Measurements from ENCODE around the gene SKIDA1. TPM values are rescaled to one million over a fixed set of nuclear protein-coding genes. Genes with fewer than 3 reads are reported as not detected.

The SKIDA1 gene
- total RNA-seq, 1 donor from 2014 or later = 0.69 TPM

- DNase-seq (no peak), ATAC-seq (no peak)
- H3K36me3 ChIP-seq = no peaks in the 10 kb centered on the region
- H3K27me3 ChIP-seq = peaks cover 48% of the 10 kb centered on the region
- no peak for TF ChIP-seq CTCF (IDR thresholded peaks at IDR 0.05)
- no peak overlapping the region for H3K4me3 ChIP-seq
- intact Hi-C loops (cut with DNase I) = loop anchor here (10.0 kb wide), 1 partner anchor 222 kb away; no protein-coding TSS in a partner anchor
- no peaks in the 10 kb centered on the region for H3K9me3 ChIP-seq
- no peak overlapping the region for H3K27ac ChIP-seq
- H3K4me1 ChIP-seq = peaks cover 12% of the 10 kb centered on the region
Observed at GRCh38 chr10:21512573-21513404, 12.7 kb downstream of the SKIDA1 start.

GRCh38 chr10:21511946-21512572, 13.4 kb downstream of the SKIDA1 start:
- Histone ChIP-seq H3K4me1 (peaks cover 10% of the 10 kb centered on the region), H3K36me3 (no peaks in the 10 kb centered on the region), H3K9me3 (no peaks in the 10 kb centered on the region), H3K4me3 (no peak overlapping the region), H3K27me3 (peaks cover 42% of the 10 kb centered on the region), H3K27ac (no peak overlapping the region)
- TF ChIP-seq CTCF (IDR thresholded peaks at IDR 0.05) = no peak
- ATAC-seq = no peak
- no peak for DNase-seq
- intact Hi-C loops (cut with DNase I) = loop anchor here (10.0 kb wide), 1 partner anchor 223 kb away; no protein-coding TSS in a partner anchor

GRCh38 chr10:21511095-21511570, 14.3 kb downstream of the SKIDA1 start:
- H3K4me3 ChIP-seq = no peak overlapping the region
- H3K36me3 ChIP-seq = no peaks in the 10 kb centered on the region
- ATAC-seq (no peak), DNase-seq (no peak)
- H3K27me3 ChIP-seq = peaks cover 42% of the 10 kb centered on the region
- intact Hi-C loops (cut with DNase I) = loop anchor here (10.0 kb wide), 1 partner anchor 224 kb away; no protein-coding TSS in a partner anchor
- H3K27ac ChIP-seq = no peak overlapping the region
- H3K9me3 ChIP-seq = no peaks in the 10 kb centered on the region
- TF ChIP-seq CTCF (IDR thresholded peaks at IDR 0.05) = no peak
- H3K4me1 ChIP-seq = peaks cover 9% of the 10 kb centered on the region

GRCh38 chr10:21510241-21511094, 15.0 kb downstream of the SKIDA1 start:
- intact Hi-C loops (cut with DNase I) = loop anchor here (10.0 kb wide), 1 partner anchor 224 kb away; no protein-coding TSS in a partner anchor
- H3K27ac ChIP-seq = no peak overlapping the region
- no peaks in the 10 kb centered on the region for H3K9me3 ChIP-seq
- no peak for TF ChIP-seq CTCF (IDR thresholded peaks at IDR 0.05)
- H3K4me3 ChIP-seq = peak overlapping the region; percentile 40
- DNase-seq (peak; percentile 63), ATAC-seq (no peak)
- H3K27me3 ChIP-seq = peaks cover 37% of the 10 kb centered on the region
- no peaks in the 10 kb centered on the region for H3K36me3 ChIP-seq
- peaks cover 4% of the 10 kb centered on the region for H3K4me1 ChIP-seq

Measured in upper lobe of right lung (tissue), 1 donor.